Measurements from ENCODE around the gene ADGRB3.

Gene ADGRB3

DNA sequence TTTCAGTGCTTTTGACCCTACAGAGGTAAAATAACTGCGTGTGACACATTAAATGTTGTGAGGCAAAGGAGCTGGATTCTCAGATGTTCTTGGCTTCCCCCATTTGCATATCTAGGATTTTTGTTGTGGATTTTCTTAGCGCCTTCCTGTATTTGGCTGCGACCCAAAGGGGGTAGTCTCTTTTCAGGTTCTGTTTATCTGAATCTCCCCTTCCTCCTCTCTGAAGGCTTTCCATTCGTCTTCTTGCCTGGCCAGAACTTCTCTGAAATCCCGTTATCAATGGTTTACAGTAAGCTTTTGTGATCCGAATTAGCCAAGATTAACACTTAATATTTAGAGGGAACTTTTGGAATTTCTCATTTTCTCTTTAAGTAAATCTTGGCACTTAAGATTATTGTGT is 60.8 kb downstream of the ADGRB3 start:
- H3K4me3 ChIP-seq (ENCODE audit: low read length) = no peak overlapping the region
- DNase-seq (ENCODE audit: low read depth) = no peak
- TF ChIP-seq, protein P1, sequence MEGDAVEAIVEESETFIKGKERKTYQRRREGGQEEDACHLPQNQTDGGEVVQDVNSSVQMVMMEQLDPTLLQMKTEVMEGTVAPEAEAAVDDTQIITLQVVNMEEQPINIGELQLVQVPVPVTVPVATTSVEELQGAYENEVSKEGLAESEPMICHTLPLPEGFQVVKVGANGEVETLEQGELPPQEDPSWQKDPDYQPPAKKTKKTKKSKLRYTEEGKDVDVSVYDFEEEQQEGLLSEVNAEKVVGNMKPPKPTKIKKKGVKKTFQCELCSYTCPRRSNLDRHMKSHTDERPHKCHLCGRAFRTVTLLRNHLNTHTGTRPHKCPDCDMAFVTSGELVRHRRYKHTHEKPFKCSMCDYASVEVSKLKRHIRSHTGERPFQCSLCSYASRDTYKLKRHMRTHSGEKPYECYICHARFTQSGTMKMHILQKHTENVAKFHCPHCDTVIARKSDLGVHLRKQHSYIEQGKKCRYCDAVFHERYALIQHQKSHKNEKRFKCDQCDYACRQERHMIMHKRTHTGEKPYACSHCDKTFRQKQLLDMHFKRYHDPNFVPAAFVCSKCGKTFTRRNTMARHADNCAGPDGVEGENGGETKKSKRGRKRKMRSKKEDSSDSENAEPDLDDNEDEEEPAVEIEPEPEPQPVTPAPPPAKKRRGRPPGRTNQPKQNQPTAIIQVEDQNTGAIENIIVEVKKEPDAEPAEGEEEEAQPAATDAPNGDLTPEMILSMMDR (conservative IDR thresholded peaks at IDR 0.05; ENCODE audit: low read depth, low read length) = no peak

DNA sequence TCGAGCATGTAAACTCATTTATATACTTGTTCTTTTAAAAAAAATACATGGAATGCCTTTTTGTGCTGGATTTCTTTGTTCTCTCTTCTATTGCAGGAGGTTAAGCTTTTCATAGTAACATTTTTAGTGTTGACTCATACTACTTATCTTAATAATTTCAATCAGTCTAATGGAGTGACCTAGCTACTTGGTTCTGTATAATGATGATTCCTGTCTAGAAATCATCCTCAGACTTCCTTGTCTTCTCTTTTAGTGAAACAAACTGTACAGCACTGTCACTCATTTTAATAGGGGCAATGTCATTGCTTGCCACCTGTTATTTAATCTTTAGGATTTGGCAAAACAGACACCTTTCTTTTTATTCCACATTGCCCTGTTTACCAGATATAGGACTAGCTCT is 62.3 kb downstream of the ADGRB3 start:
- DNase-seq (ENCODE audit: low read depth) = no peak
- TF ChIP-seq, protein P1 (conservative IDR thresholded peaks at IDR 0.05; ENCODE audit: low read depth, low read length) = no peak
- no peak overlapping the region for H3K4me3 ChIP-seq (ENCODE audit: low read length)

DNA sequence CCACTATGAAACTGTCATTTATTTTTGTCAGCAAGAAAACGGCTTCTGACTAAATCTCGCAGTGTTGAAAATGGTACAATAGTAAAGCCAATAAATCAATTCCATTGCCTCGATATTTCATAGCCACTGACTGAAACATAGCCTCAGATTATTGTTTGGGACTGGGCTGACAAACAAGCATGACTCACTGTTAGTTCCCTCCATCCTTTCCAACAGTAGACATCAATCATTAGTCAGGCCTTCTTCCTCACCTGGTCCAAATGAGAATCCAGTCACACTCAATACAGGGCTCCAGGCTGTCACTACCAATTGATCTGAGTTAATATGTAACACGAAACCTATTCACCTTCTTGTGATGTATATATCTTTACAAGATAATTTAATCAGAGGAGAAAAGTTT is 66.1 kb downstream of the ADGRB3 start:
- TF ChIP-seq, protein P1 (conservative IDR thresholded peaks at IDR 0.05; ENCODE audit: low read depth, low read length) = no peak
- DNase-seq (ENCODE audit: low read depth) = no peak
- no peak overlapping the region for H3K4me3 ChIP-seq (ENCODE audit: low read length)

DNA sequence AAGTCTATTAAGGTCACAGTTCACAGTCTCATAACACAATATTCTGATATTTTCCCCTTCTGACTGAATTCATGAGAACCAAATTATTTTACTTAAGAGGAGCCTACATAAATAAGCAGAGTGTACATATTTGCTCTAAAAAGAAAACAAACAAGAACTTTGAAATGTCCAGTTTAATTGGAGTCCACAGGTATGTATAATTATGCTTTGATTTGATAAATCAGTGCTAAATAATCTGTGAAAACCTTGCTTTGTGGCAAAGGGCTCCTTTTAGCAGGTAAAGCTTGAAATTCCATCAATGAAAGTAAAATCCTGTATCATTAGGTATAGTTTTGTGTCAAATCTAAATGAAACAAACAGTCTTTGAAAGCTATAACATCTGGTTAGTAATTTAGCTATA is 69.4 kb downstream of the ADGRB3 start:
- TF ChIP-seq, protein P1 (conservative IDR thresholded peaks at IDR 0.05; ENCODE audit: low read depth, low read length) = no peak
- no peak for DNase-seq (ENCODE audit: low read depth)
- H3K4me3 ChIP-seq (ENCODE audit: low read length) = no peak overlapping the region

DNA sequence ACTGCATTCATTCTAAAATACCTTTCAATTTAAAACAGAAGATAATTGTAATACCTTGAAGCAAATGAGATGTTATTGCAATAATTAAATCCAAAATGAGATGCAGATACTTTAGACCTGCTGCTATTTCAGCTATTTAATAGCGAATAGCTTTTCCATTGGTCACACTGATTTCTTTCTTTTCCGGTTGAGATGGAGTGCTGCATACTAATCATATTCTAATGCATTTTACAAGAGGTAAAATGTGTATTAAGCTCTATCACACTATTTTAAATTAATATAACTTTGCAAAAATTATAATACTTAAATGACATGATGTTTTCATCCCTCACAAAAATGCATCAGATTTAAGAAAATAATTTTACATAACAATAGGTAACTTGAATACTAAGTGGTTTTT is 74.0 kb downstream of the ADGRB3 start:
- no peak for DNase-seq (ENCODE audit: low read depth)
- no peak overlapping the region for H3K4me3 ChIP-seq (ENCODE audit: low read length)
- TF ChIP-seq, protein P1 (conservative IDR thresholded peaks at IDR 0.05; ENCODE audit: low read depth, low read length) = no peak

DNA sequence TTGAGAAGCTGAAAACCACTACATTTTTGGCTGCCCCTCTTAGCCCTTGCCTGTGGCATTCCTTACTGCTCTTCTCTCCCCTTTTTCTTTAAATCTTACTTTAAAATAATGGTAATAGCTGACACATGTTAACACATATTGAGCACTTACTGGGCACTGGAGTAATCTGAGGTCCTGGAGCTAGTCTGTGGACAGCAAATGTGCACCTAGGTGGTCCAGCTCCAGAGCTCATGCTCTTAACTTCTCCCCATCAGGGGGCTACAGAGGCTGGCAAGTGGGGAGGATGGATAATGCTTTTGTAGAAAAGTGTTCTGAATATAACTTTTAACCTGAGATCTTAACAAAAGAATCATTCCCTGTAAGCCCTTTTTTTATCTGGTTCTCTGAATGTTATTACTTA is 74.8 kb downstream of the ADGRB3 start:
- H3K4me3 ChIP-seq (ENCODE audit: low read length) = no peak overlapping the region
- TF ChIP-seq, protein P1 (conservative IDR thresholded peaks at IDR 0.05; ENCODE audit: low read depth, low read length) = no peak
- no peak for DNase-seq (ENCODE audit: low read depth)

DNA sequence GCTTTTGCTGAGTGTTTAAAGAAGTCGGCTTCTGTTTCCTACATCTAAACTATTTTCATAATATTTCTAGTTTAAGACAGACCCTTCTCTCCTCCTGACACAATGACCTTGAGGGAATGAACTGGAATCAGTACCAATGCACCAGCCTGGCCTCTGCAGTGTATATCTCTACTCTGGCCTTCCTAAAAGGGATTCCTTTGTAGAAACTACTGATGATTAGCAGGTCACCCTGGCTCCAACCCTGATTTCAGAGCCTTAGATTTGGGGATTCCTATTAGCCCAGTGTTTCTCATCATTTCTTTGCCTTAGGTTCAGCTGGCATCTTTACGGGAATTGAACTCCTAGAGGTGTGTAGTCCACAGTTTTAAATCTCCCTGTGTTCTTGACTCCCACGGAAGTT is 75.4 kb downstream of the ADGRB3 start:
- DNase-seq (ENCODE audit: low read depth) = no peak
- TF ChIP-seq, protein P1 (conservative IDR thresholded peaks at IDR 0.05; ENCODE audit: low read depth, low read length) = no peak
- H3K4me3 ChIP-seq (ENCODE audit: low read length) = no peak overlapping the region
